SJCRH30 (cell line): ENCODE data around the gene SLC36A4. TPM values are rescaled to one million over a fixed set of nuclear protein-coding genes. Genes with fewer than 3 reads are reported as not detected.
"Not testable (repeated sequence)": the region's sequence is repeated elsewhere in the genome, so short reads cannot be mapped to it uniquely, and the experiment has no call there.

ENCODE experiments used
- DNase-seq, 2 experiments: peaks; one replicate each; pipeline ENCODE4 v3.0.0-alpha.2; 2015 to 2020
- H3K27ac ChIP-seq: fragments of 250-450 bp; sonication (Bioruptor Pico); 2 replicates; pipeline ENCODE4 v1.5.1; 2020; ENCODE audit warnings: mild to moderate bottlenecking, moderate library complexity
- H3K27me3 ChIP-seq: fragments of 250-450 bp; sonication (Bioruptor Pico); 2 replicates; pipeline ENCODE4 v1.5.1; 2020; ENCODE audit warnings: mild to moderate bottlenecking, moderate library complexity
- H3K36me3 ChIP-seq: fragments of 250-450 bp; sonication (Bioruptor Pico); 2 replicates; pipeline ENCODE4 v1.5.1; 2020; ENCODE audit warnings: mild to moderate bottlenecking, moderate library complexity
- H3K4me1 ChIP-seq: fragments of 250-450 bp; sonication (Bioruptor Pico); 2 replicates; pipeline ENCODE4 v1.5.1; 2020; ENCODE audit warnings: mild to moderate bottlenecking, moderate library complexity
- H3K4me3 ChIP-seq: fragments of 250-450 bp; sonication (Bioruptor Pico); 2 replicates; pipeline ENCODE4 v1.5.1; 2020; ENCODE audit warnings: mild to moderate bottlenecking, moderate library complexity
- H3K9me3 ChIP-seq: fragments of 250-450 bp; sonication (Bioruptor Pico); replicated peaks from 2 replicates; pipeline ENCODE4 v1.5.1; 2020; ENCODE audit warnings: mild to moderate bottlenecking, moderate library complexity
- total RNA-seq: library from RNA; depleted of rRNA; stranded (reverse); fragments of >200 nt; shearing (Covaris generic); gene quantifications from 2 replicates; pipeline ENCODE4 v1.2.3, GENCODE V29; 2014

SLC36A4 gene
- total RNA-seq, 1 experiment from 2014 or later: 19.8 TPM

- Histone ChIP-seq H3K4me1 (no peaks in the 10 kb centered on the region), H3K27me3 (no peaks in the 10 kb centered on the region), H3K27ac (no peak overlapping the region), H3K4me3 (no peak overlapping the region), H3K9me3 (no peaks in the 10 kb centered on the region), H3K36me3 (no peaks in the 10 kb centered on the region)
- DNase-seq: no peak
Measured at GRCh38 chr11:93212094-93212493, 14.3 kb upstream of the SLC36A4 start.

- no peak overlapping the region for H3K4me3 ChIP-seq
- no peak for DNase-seq
Measured at GRCh38 chr11:93209466-93209865, 11.7 kb upstream of the SLC36A4 start.

GRCh38 chr11:93208663-93209270 is 11.0 kb upstream of the SLC36A4 start:
- no peaks in the 10 kb centered on the region for H3K27me3 ChIP-seq
- H3K36me3 ChIP-seq: no peaks in the 10 kb centered on the region
- no peaks in the 10 kb centered on the region for H3K4me1 ChIP-seq
- H3K27ac ChIP-seq: no peak overlapping the region
- no peaks in the 10 kb centered on the region for H3K9me3 ChIP-seq
- no peak for DNase-seq
- H3K4me3 ChIP-seq: no peak overlapping the region

More at GRCh38 chr11:93209466-93209865, 11.7 kb upstream of the SLC36A4 start:
- H3K27ac ChIP-seq: no peak overlapping the region
- no peaks in the 10 kb centered on the region for H3K27me3 ChIP-seq
- no peaks in the 10 kb centered on the region for H3K9me3 ChIP-seq
- H3K36me3 ChIP-seq: no peaks in the 10 kb centered on the region
- H3K4me1 ChIP-seq: no peaks in the 10 kb centered on the region

GRCh38 chr11:93199616-93200015 is 1.8 kb upstream of the SLC36A4 start:
- no peak overlapping the region for H3K4me3 ChIP-seq
- no peak for DNase-seq
- no peaks in the 10 kb centered on the region for H3K36me3 ChIP-seq
- H3K9me3 ChIP-seq: no peaks in the 10 kb centered on the region
- no peak overlapping the region for H3K27ac ChIP-seq
- H3K27me3 ChIP-seq: no peaks in the 10 kb centered on the region
- H3K4me1 ChIP-seq: no peaks in the 10 kb centered on the region

- Histone ChIP-seq H3K9me3 (no peaks in the 10 kb centered on the region), H3K36me3 (no peaks in the 10 kb centered on the region), H3K27me3 (no peaks in the 10 kb centered on the region), H3K4me3 (peak overlapping the region; percentile 87), H3K27ac (no peak overlapping the region), H3K4me1 (no peaks in the 10 kb centered on the region)
- DNase-seq: no peak
Measured at GRCh38 chr11:93198215-93198845, 539 bp upstream of the SLC36A4 start.

- Histone ChIP-seq H3K9me3 (no peaks in the 10 kb centered on the region), H3K4me1 (no peaks in the 10 kb centered on the region), H3K27ac (peak overlapping the region; percentile 91), H3K4me3 (peak overlapping the region; percentile 87), H3K36me3 (no peaks in the 10 kb centered on the region), H3K27me3 (no peaks in the 10 kb centered on the region)
- no peak for DNase-seq
Measured at GRCh38 chr11:93196816-93197379, 893 bp downstream of the SLC36A4 start.

GRCh38 chr11:93194673-93195291 is 3.0 kb downstream of the SLC36A4 start:
- H3K27ac ChIP-seq: no peak overlapping the region
- no peaks in the 10 kb centered on the region for H3K27me3 ChIP-seq
- H3K36me3 ChIP-seq: no peaks in the 10 kb centered on the region
- no peaks in the 10 kb centered on the region for H3K9me3 ChIP-seq
- H3K4me1 ChIP-seq: no peaks in the 10 kb centered on the region
- no peak for DNase-seq
- no peak overlapping the region for H3K4me3 ChIP-seq

GRCh38 chr11:93193731-93194130 is 4.1 kb downstream of the SLC36A4 start:
- Histone ChIP-seq H3K9me3 (no peaks in the 10 kb centered on the region), H3K27ac (no peak overlapping the region), H3K27me3 (no peaks in the 10 kb centered on the region), H3K4me1 (no peaks in the 10 kb centered on the region), H3K4me3 (no peak overlapping the region), H3K36me3 (no peaks in the 10 kb centered on the region)
- DNase-seq: no peak

GRCh38 chr11:93192163-93192562 is 5.6 kb downstream of the SLC36A4 start:
- no peak overlapping the region for H3K4me3 ChIP-seq
- H3K4me1 ChIP-seq: no peaks in the 10 kb centered on the region
- H3K36me3 ChIP-seq: no peaks in the 10 kb centered on the region
- H3K9me3 ChIP-seq: 0 out of 2 replicates have a peak, but pooled peaks cover 3% of the 10 kb centered on the region
- no peak for DNase-seq
- no peaks in the 10 kb centered on the region for H3K27me3 ChIP-seq
- no peak overlapping the region for H3K27ac ChIP-seq

GRCh38 chr11:93189462-93189861 is 8.3 kb downstream of the SLC36A4 start:
- no peaks in the 10 kb centered on the region for H3K27me3 ChIP-seq
- no peak overlapping the region for H3K4me3 ChIP-seq
- H3K9me3 ChIP-seq: 0 out of 2 replicates have a peak, but pooled peaks cover 3% of the 10 kb centered on the region
- H3K4me1 ChIP-seq: no peaks in the 10 kb centered on the region
- peaks cover 6% of the 10 kb centered on the region for H3K36me3 ChIP-seq
- no peak for DNase-seq
- no peak overlapping the region for H3K27ac ChIP-seq

- Histone ChIP-seq H3K27ac (no peak overlapping the region), H3K4me1 (no peaks in the 10 kb centered on the region)
- no peak for DNase-seq
Measured at GRCh38 chr11:93188726-93189125, 9.1 kb downstream of the SLC36A4 start.

GRCh38 chr11:93187290-93187689 is 10.5 kb downstream of the SLC36A4 start:
- H3K9me3 ChIP-seq: 0 out of 2 replicates have a peak, but pooled peaks cover 3% of the 10 kb centered on the region
- no peak overlapping the region for H3K27ac ChIP-seq
- H3K4me1 ChIP-seq: no peaks in the 10 kb centered on the region
- DNase-seq: no peak
- peaks cover 6% of the 10 kb centered on the region for H3K36me3 ChIP-seq
- no peak overlapping the region for H3K4me3 ChIP-seq
- no peaks in the 10 kb centered on the region for H3K27me3 ChIP-seq

More at GRCh38 chr11:93188726-93189125, 9.1 kb downstream of the SLC36A4 start:
- Histone ChIP-seq H3K4me3 (no peak overlapping the region), H3K27me3 (no peaks in the 10 kb centered on the region), H3K36me3 (peaks cover 6% of the 10 kb centered on the region), H3K9me3 (0 out of 2 replicates have a peak, but pooled peaks cover 3% of the 10 kb centered on the region)

- H3K4me3 ChIP-seq, DNase-seq, H3K27ac ChIP-seq, H3K4me1 ChIP-seq, H3K9me3 ChIP-seq, H3K27me3 ChIP-seq: not testable (repeated sequence)
- peaks cover 26% of the 10 kb centered on the region for H3K36me3 ChIP-seq
Measured at GRCh38 chr11:93177891-93178290, 19.9 kb downstream of the SLC36A4 start.

- H3K27ac ChIP-seq: no peak overlapping the region
- no peaks in the 10 kb centered on the region for H3K4me1 ChIP-seq
- no peaks in the 10 kb centered on the region for H3K27me3 ChIP-seq
- DNase-seq: peak in 1 of 2 experiments; percentile 13
- no peak overlapping the region for H3K4me3 ChIP-seq
- no peaks in the 10 kb centered on the region; the same call in 1 of the 2 replicates for H3K36me3 ChIP-seq
- H3K9me3 ChIP-seq: no peaks in the 10 kb centered on the region
Measured at GRCh38 chr11:93169950-93170561, 27.7 kb downstream of the SLC36A4 start.

- Histone ChIP-seq H3K27ac (no peak overlapping the region), H3K4me1 (no peaks in the 10 kb centered on the region), H3K4me3 (no peak overlapping the region), H3K36me3 (peaks cover 2% of the 10 kb centered on the region; the same call in 1 of the 2 replicates), H3K9me3 (no peaks in the 10 kb centered on the region), H3K27me3 (no peaks in the 10 kb centered on the region)
- no peak for DNase-seq
Measured at GRCh38 chr11:93169143-93169542, 28.6 kb downstream of the SLC36A4 start.
